ENCODE data around the gene MEF2A.

The MEF2A gene

DNA sequence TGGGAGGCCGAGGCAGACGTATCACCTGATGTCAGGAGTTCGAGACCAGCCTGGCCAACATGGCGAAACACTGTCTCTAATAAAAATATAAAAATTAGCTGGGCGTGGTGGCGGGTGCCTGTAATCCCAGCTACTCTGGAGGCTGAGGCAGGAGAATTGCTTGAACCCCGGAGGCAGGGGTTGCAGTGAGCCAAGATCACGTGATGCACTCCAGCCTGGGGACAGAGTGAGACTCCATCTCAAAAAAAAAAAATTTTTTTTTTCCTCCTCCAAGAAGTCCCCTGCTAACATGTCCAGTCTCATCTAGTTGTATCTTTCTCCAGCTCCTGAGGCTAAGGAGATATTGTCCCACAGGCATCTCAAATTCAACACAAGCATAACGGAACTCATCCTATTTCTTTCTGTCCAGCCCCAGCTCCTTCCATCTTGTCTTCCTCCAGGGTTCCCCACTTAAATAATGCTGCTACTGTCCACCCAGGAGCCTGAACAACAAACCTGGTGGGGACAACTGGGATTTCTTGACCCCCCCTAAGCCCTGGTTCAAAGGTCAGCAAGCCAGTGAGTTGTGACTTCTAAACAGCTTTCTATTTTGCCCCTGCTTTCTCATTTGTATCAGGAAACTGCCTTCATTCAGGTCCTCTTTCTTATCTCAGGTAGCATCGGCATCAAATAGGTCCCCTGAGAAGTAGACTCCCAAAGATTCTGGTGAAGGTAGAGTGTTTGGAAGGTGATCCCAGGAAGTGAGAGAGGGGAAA lies 4.1 kb upstream of the MEF2A start:
- H3K27me3 ChIP-seq (ENCODE audit: control insufficient read depth in 5 of 5, insufficient read depth in 4 of 5, low read length in 5 of 5): no peaks in the 10 kb centered on the region
- H3K9ac ChIP-seq (ENCODE audit: low read length in 5 of 5): no peak overlapping the region
- peaks cover 7 to 29% (median 22%) of the 10 kb centered on the region in 5 donors for H3K4me1 ChIP-seq (ENCODE audit: control insufficient read depth in 5 of 5, insufficient read depth in 5 of 5, low read length in 5 of 5)
- H3K27ac ChIP-seq (ENCODE audit: low read depth, low read length): no peak overlapping the region
- H3K36me3 ChIP-seq (ENCODE audit: control insufficient read depth in 5 of 5, insufficient read depth in 5 of 5, low read length in 5 of 5): no peaks in the 10 kb centered on the region
- H3K9me3 ChIP-seq (ENCODE audit: control insufficient read depth in 5 of 5, low read length in 5 of 5): no peaks in the 10 kb centered on the region
- H3K4me3 ChIP-seq (ENCODE audit: low read depth in 1 of 5, low read length in 5 of 5): no peak overlapping the region

DNA sequence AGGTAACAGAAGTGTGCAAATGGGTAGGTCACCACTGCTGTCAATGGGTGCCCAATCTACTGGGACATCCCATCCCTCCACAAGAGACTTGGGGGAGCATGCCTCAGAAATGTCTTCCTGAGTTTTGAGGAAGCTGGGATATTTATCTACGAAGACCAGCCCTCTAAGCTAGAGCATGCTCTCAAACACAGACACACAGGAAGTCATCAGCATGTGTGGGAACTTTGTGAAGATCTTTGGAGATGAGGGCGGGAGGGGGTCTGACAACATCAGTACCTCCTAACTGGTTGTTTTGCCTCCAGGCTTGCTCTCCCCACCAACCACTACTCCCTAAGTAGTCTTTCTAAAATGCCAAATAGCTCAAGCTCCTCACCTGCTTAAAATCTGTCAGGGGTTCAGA lies 3.5 kb upstream of the MEF2A start:
- H3K27ac ChIP-seq (ENCODE audit: low read depth, low read length): no peak overlapping the region
- no peaks in the 10 kb centered on the region for H3K9me3 ChIP-seq (ENCODE audit: control insufficient read depth in 5 of 5, low read length in 5 of 5)
- H3K27me3 ChIP-seq (ENCODE audit: control insufficient read depth in 5 of 5, insufficient read depth in 4 of 5, low read length in 5 of 5): no peaks in the 10 kb centered on the region
- no peak overlapping the region for H3K9ac ChIP-seq (ENCODE audit: low read length in 5 of 5)
- H3K4me1 ChIP-seq (ENCODE audit: control insufficient read depth in 5 of 5, insufficient read depth in 5 of 5, low read length in 5 of 5): peaks cover 7 to 34% (median 26%) of the 10 kb centered on the region in 5 donors
- no peak overlapping the region for H3K4me3 ChIP-seq (ENCODE audit: low read depth in 1 of 5, low read length in 5 of 5)
- H3K36me3 ChIP-seq (ENCODE audit: control insufficient read depth in 5 of 5, insufficient read depth in 5 of 5, low read length in 5 of 5): no peaks in the 10 kb centered on the region

GRCh38 chr15:99564221-99565048 lies 1.3 kb upstream of the MEF2A start:
- Histone ChIP-seq H3K4me3 (ENCODE audit: low read depth in 1 of 5, low read length in 5 of 5) (peak overlapping the region; percentile 35 to 66 (median 56)), H3K27me3 (ENCODE audit: control insufficient read depth in 5 of 5, insufficient read depth in 4 of 5, low read length in 5 of 5) (no peaks in the 10 kb centered on the region), H3K36me3 (ENCODE audit: control insufficient read depth in 5 of 5, insufficient read depth in 5 of 5, low read length in 5 of 5) (no peaks in the 10 kb centered on the region), H3K27ac (ENCODE audit: low read depth, low read length) (peak overlapping the region; percentile 93), H3K9me3 (ENCODE audit: control insufficient read depth in 5 of 5, low read length in 5 of 5) (no peaks in the 10 kb centered on the region), H3K9ac (ENCODE audit: low read length in 5 of 5) (peak overlapping the region; percentile 21 to 79 (median 61)), H3K4me1 (ENCODE audit: control insufficient read depth in 5 of 5, insufficient read depth in 5 of 5, low read length in 5 of 5) (peaks cover 10 to 52% (median 45%) of the 10 kb centered on the region in 5 donors)

GRCh38 chr15:99565049-99565298 lies 810 bp upstream of the MEF2A start:
- Histone ChIP-seq H3K27me3 (ENCODE audit: control insufficient read depth in 5 of 5, insufficient read depth in 4 of 5, low read length in 5 of 5) (no peaks in the 10 kb centered on the region), H3K4me3 (ENCODE audit: low read depth in 1 of 5, low read length in 5 of 5) (peak overlapping the region; percentile 35 to 66 (median 56)), H3K36me3 (ENCODE audit: control insufficient read depth in 5 of 5, insufficient read depth in 5 of 5, low read length in 5 of 5) (no peaks in the 10 kb centered on the region), H3K27ac (ENCODE audit: low read depth, low read length) (peak overlapping the region; percentile 93), H3K9me3 (ENCODE audit: control insufficient read depth in 5 of 5, low read length in 5 of 5) (no peaks in the 10 kb centered on the region), H3K4me1 (ENCODE audit: control insufficient read depth in 5 of 5, insufficient read depth in 5 of 5, low read length in 5 of 5) (peaks cover 10 to 52% (median 45%) of the 10 kb centered on the region in 5 donors), H3K9ac (ENCODE audit: low read length in 5 of 5) (peak overlapping the region in 4 of 5 donors; percentile 55 to 79 (median 69))

DNA sequence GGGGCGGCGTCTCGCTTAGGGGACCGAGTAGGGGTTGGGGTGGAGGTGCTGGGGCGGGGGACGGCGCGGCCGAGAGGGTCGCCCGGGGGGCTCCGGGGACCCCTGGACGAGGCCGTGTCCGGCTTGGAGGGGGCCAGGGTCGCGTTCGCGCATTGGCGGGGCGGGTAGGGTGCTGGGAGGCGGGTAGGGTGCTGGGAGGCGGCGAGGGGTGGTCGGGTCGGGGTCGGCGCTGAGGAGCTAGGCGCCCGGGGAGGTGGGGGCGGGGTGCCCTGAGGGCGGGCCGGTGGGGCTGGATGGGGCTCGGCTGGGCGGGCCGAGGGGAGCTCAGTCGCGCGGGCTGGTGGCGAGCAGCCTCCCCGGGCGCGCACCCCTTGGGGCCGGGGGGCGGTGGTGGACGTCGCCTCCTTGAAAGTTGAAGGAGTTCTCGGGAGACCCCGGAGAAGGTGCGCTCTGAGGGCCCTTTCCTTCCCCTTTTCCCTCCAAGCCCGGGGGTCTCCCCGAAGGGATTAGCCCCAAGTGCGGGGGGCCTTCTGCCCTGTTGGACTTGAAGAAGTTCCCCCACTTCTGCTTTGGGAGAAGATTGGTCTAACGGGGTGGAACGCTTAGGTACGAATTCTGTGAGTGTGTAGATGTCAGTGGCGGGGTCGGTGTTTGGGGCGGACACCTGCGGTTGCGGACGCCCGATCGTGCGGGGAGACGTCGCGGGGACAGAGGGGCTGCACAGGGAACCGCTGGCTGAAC lies 543 bp downstream of the MEF2A start:
- H3K9ac ChIP-seq (ENCODE audit: low read length in 5 of 5): peak overlapping the region; percentile 87 to 94 (median 90)
- no peaks in the 10 kb centered on the region for H3K27me3 ChIP-seq (ENCODE audit: control insufficient read depth in 5 of 5, insufficient read depth in 4 of 5, low read length in 5 of 5)
- H3K27ac ChIP-seq (ENCODE audit: low read depth, low read length): peak overlapping the region; percentile 98
- H3K4me3 ChIP-seq (ENCODE audit: low read depth in 1 of 5, low read length in 5 of 5): peak overlapping the region; percentile 70 to 91 (median 85)
- no peaks in the 10 kb centered on the region for H3K9me3 ChIP-seq (ENCODE audit: control insufficient read depth in 5 of 5, low read length in 5 of 5)
- peaks cover 10 to 52% (median 45%) of the 10 kb centered on the region in 5 donors for H3K4me1 ChIP-seq (ENCODE audit: control insufficient read depth in 5 of 5, insufficient read depth in 5 of 5, low read length in 5 of 5)
- no peaks in the 10 kb centered on the region for H3K36me3 ChIP-seq (ENCODE audit: control insufficient read depth in 5 of 5, insufficient read depth in 5 of 5, low read length in 5 of 5)

GRCh38 chr15:99568625-99569352 lies 3.0 kb downstream of the MEF2A start:
- no peaks in the 10 kb centered on the region for H3K36me3 ChIP-seq (ENCODE audit: control insufficient read depth in 5 of 5, insufficient read depth in 5 of 5, low read length in 5 of 5)
- no peaks in the 10 kb centered on the region for H3K9me3 ChIP-seq (ENCODE audit: control insufficient read depth in 5 of 5, low read length in 5 of 5)
- H3K27ac ChIP-seq (ENCODE audit: low read depth, low read length): peak overlapping the region; percentile 98
- no peaks in the 10 kb centered on the region for H3K27me3 ChIP-seq (ENCODE audit: control insufficient read depth in 5 of 5, insufficient read depth in 4 of 5, low read length in 5 of 5)
- peak overlapping the region in 1 of 5 donors; percentile 28 for H3K4me3 ChIP-seq (ENCODE audit: low read depth in 1 of 5, low read length in 5 of 5)
- peak overlapping the region in 3 of 5 donors; percentile 11 to 90 (median 59) for H3K9ac ChIP-seq (ENCODE audit: low read length in 5 of 5)
- H3K4me1 ChIP-seq (ENCODE audit: control insufficient read depth in 5 of 5, insufficient read depth in 5 of 5, low read length in 5 of 5): peaks cover 8 to 53% (median 44%) of the 10 kb centered on the region in 5 donors

GRCh38 chr15:99571299-99571698 lies 5.5 kb downstream of the MEF2A start:
- Histone ChIP-seq H3K4me3 (ENCODE audit: low read depth in 1 of 5, low read length in 5 of 5) (no peak overlapping the region), H3K9me3 (ENCODE audit: control insufficient read depth in 5 of 5, low read length in 5 of 5) (no peaks in the 10 kb centered on the region), H3K36me3 (ENCODE audit: control insufficient read depth in 5 of 5, insufficient read depth in 5 of 5, low read length in 5 of 5) (no peaks in the 10 kb centered on the region), H3K9ac (ENCODE audit: low read length in 5 of 5) (no peak overlapping the region), H3K27ac (ENCODE audit: low read depth, low read length) (no peak overlapping the region), H3K4me1 (ENCODE audit: control insufficient read depth in 5 of 5, insufficient read depth in 5 of 5, low read length in 5 of 5) (peaks cover 4 to 50% (median 31%) of the 10 kb centered on the region in 5 donors), H3K27me3 (ENCODE audit: control insufficient read depth in 5 of 5, insufficient read depth in 4 of 5, low read length in 5 of 5) (no peaks in the 10 kb centered on the region)

- Histone ChIP-seq H3K27ac (ENCODE audit: low read depth, low read length) (no peak overlapping the region), H3K9ac (ENCODE audit: low read length in 5 of 5) (no peak overlapping the region), H3K4me3 (ENCODE audit: low read depth in 1 of 5, low read length in 5 of 5) (no peak overlapping the region), H3K27me3 (ENCODE audit: control insufficient read depth in 5 of 5, insufficient read depth in 4 of 5, low read length in 5 of 5) (no peaks in the 10 kb centered on the region), H3K36me3 (ENCODE audit: control insufficient read depth in 5 of 5, insufficient read depth in 5 of 5, low read length in 5 of 5) (no peaks in the 10 kb centered on the region), H3K9me3 (ENCODE audit: control insufficient read depth in 5 of 5, low read length in 5 of 5) (no peaks in the 10 kb centered on the region), H3K4me1 (ENCODE audit: control insufficient read depth in 5 of 5, insufficient read depth in 5 of 5, low read length in 5 of 5) (peaks cover under 1 to 39% (median 21%) of the 10 kb centered on the region in 5 donors)
Measured at GRCh38 chr15:99574048-99574447, 8.3 kb downstream of the MEF2A start.

DNA sequence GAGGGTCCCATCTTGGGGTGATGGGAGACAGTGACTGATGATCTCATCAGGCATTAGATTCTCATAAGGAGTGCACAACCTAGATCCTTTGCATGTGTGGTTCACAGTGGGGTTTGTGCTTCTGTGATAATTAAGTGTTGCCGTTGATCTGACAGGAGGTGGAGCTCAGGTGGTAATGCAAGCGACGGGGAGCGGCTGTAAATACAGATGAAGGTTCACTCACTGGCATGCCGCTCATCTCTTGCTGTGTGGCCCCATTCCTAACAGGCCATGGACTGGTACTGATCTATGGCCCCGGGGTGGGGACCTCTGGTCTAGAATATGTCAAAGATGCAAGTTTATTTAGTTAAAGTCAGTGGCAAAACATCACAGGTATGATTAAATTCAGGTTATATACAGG lies 8.7 kb downstream of the MEF2A start:
- H3K9me3 ChIP-seq (ENCODE audit: control insufficient read depth in 5 of 5, low read length in 5 of 5): no peaks in the 10 kb centered on the region
- H3K4me1 ChIP-seq (ENCODE audit: control insufficient read depth in 5 of 5, insufficient read depth in 5 of 5, low read length in 5 of 5): peaks cover 0 to 37% (median 20%) of the 10 kb centered on the region in 5 donors
- H3K9ac ChIP-seq (ENCODE audit: low read length in 5 of 5): no peak overlapping the region
- H3K36me3 ChIP-seq (ENCODE audit: control insufficient read depth in 5 of 5, insufficient read depth in 5 of 5, low read length in 5 of 5): no peaks in the 10 kb centered on the region
- H3K27ac ChIP-seq (ENCODE audit: low read depth, low read length): no peak overlapping the region
- H3K27me3 ChIP-seq (ENCODE audit: control insufficient read depth in 5 of 5, insufficient read depth in 4 of 5, low read length in 5 of 5): no peaks in the 10 kb centered on the region
- no peak overlapping the region for H3K4me3 ChIP-seq (ENCODE audit: low read depth in 1 of 5, low read length in 5 of 5)

All from subcutaneous abdominal adipose tissue (tissue), 5 donors.